Cerebellar cortex (tissue), 1 donor: ENCODE measurements around the gene SLC39A11.
A peak's percentile ranks its signal among the peaks of the same experiment; 100 is the strongest.
"Not testable (repeated sequence)": the region's sequence is repeated elsewhere in the genome, so short reads cannot be mapped to it uniquely, and the experiment has no call there.

Experiments
- DNase-seq: peaks from one replicate; pipeline ENCODE4 v3.0.0-alpha.2; 2015; ENCODE audit warnings: low spot score

SLC39A11 gene

DNA sequence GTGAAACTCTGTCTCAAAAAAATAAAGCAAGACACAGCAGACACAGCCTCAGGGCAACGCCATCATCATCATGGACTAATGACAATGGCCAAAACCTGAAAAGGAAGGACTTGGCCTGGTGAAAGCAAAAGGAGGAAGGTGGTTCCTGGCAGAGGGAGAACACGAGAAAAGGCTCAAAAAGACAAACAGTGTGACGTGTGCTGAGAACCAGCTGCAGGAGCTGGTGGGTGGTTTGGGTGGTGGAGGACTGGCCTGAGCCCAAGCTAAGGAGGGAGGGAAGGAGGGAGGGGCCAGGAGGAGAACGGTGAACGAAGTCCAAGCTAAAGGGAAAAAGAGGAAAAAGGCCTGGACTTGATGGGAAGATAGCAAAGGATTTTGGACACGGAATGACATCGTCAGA, 85.1 kb downstream of the SLC39A11 start:
- no peak for DNase-seq

DNA sequence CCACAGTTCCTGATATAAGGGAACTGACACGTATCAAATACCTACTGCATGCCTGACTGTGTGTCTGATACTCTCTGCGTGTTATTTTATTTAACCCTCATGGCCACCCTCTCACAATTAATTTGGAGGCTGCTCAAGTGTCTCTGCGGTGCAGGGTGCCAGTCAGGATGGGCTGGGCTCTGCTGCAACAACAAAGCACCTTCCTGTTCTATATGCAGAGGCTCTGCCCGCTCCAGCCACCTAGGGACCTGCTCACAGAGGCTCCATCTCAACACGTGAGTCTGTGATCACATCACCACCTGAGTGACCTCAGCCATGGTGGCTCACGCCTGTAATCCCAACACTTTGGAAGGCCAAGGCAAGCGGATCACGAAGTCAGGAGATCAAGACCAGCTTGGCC, 87.1 kb downstream of the SLC39A11 start:
- no peak for DNase-seq

DNA sequence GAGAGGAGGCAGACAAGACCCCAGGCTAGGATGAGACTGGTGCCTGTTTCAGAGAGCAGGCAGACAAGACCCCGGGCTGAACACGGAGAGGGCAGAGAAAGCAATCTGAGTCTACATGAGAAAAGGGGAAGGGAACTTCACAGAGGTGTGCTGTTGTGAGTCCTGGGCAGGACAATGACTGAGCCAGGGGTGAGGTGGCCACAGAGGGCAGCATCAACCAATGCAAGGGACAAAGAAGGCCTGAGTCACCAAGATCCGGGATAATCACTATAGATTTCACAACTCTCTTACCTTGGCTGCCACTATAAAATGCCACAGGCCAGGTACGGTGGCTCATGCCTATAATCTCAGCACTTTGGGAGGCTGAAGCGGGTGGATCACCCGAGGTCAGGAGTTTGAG, 89.0 kb downstream of the SLC39A11 start:
- DNase-seq: no peak

DNA sequence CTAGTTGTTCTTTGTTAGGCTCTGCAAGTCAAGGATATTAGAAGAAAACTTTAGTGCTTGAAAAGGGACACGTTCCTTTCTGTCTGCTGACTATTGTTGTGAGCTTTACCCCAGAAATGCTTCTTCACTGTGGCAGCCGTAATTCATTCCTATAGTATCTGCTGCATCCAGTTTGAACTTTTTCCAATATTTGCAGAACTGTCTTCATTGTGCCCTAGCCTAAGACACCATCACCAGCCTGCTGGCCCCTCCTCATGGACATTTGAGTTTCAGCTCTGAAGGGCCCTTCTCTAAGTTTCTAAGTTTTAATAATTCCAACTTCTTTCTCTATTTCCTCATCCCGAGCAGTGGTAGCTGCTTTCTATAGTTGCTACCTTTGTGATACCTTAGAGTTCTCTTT, 91.7 kb downstream of the SLC39A11 start:
- DNase-seq: no peak

DNA sequence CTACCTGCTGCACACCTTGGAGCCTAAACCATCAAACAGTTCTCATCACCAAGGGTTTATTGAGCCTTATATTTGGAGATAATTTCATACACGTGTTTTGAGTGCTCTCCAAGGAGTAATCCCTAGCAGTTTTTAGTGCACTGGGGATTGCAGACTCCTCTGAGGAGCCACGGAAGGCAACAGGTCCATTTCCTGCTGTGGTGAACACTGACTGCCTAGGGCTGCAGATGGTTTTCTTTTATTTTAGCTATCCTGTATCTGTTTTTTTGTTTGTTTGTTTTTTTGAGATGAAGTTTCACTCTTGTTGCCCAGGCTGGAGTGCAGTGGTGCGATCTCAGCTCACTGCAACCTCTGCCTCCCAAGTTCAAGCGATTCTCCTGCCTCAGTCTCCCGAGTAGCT, 93.0 kb downstream of the SLC39A11 start:
- DNase-seq: not testable (repeated sequence)

- no peak for DNase-seq
Measured at GRCh38 chr17:72998343-72998742, 94.1 kb downstream of the SLC39A11 start.

DNA sequence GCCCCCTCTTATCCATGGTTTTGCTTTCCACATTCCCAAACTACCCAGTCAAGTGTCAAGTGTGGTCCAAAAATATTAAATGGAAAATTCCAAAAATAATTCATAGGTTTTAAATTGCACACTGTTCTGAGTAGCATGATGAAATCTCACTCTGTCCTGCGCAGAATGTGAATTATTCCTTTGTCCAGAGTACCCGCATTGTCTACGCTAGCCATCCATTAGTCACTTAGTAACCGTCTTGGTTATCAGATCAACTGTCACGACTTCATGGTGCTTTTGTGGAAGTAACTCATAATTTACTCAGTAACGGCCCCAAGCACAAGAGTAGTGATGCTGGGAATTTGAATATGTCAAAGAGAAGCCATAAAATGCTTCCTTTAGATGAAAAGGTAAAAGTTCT, 94.9 kb downstream of the SLC39A11 start:
- DNase-seq: no peak

DNA sequence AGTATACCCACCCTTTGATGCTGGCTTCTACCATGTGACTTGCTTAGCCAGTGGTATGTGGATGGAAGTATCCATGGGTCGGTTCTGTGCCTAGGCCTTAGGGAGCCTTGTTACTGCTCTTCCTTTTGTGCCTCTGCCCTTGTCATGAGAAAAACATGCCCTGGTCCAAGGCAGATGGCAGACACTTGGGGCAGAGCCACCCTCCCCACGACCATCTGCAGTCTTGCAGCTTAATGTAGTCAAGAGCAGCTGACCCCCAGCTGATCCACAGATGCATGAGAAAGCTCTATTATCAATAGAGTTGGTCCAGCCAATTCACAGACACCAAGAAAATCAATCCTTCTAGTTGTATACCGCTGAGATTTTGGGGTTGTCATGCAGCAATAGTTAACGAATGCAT, 95.7 kb downstream of the SLC39A11 start:
- no peak for DNase-seq

GRCh38 chr17:72995008-72995656, 97.4 kb downstream of the SLC39A11 start:
- no peak for DNase-seq

- DNase-seq: not testable (repeated sequence)
Measured at GRCh38 chr17:72992783-72993467, 99.6 kb downstream of the SLC39A11 start.

DNA sequence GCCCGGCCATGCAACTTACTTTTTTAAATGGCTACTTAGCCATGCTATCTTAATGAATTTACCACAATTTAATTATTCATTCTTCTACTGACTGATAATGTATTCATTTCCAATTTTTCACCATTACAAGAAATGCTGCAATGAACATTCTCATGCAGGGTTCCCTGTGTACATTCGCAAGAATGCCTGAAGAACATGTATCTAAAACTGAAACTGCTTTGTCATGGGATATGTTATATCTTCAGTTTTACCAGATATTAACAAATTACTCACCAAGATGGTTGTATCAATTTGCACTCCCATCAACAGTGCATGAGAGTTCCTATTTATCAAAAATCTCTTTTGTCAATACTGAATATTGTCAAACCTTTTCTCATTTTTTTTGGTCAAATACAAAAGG, 100.8 kb downstream of the SLC39A11 start:
- no peak for DNase-seq

DNA sequence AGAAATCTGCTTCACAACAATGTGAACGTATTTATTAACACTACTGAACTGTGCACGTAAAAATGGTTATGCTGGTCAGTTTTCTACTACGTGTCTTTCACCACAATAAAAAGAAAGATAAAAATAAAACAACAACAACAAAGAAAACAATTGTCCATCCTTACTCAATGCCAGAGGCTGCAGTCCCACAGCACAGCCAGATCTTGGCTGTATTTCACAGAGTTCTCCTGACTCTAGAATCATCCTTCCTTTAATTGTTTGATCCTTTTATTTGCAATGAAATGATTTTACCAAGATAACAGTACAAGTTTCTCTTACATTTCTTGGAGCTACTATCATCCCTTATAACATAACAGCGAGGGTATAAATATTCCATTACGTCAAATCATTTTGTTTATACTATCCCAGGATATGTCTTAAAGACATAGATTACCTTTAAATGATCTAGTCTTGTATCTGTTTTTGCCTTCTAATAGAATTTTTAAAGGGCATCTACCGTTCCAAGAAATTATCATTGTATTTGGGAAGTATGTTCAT, 103.3 kb downstream of the SLC39A11 start:
- DNase-seq: no peak

GRCh38 chr17:72988451-72988850, 104.0 kb downstream of the SLC39A11 start:
- DNase-seq: no peak

- no peak for DNase-seq
Measured at GRCh38 chr17:72987166-72987565, 105.3 kb downstream of the SLC39A11 start.

DNA sequence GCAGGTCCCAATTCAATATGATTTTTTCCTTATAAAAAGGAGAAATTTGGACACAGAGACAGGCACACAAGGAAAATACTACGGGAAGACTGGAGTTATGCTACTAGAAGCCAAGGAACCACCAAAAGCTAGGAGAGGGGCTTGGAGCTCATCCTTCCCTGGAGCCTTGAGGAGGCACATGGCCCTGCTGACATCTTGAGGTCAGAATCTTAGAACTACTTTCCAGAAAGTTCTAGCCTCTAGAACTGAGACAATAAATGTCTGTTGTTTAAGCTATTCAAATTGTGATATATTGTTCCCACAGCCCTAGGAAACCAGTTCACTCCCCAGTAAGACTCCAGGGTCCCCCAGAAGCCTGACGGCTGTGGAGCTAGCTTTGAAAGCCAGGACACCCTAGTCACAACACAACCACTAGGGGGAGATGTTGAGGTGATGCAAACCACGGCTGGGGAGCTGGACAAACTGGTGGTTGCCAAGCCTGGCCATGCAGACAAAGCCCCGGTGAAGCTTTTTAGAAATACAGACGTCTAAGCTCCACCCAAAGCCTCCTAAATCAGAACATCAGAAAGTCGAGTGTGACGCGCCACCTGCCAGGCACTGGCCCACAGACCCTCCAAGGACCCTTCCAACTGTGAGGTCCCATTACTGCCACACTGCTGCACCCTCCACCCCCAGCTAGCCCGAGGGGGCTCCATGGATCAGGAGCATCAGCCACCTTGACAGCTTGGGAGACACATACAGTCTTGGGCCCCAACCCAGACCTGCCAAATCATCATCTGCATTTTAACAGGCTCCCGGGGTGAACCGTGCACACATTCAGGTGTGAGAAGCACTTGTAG, 106.4 kb downstream of the SLC39A11 start:
- DNase-seq: peak; percentile 91

DNA sequence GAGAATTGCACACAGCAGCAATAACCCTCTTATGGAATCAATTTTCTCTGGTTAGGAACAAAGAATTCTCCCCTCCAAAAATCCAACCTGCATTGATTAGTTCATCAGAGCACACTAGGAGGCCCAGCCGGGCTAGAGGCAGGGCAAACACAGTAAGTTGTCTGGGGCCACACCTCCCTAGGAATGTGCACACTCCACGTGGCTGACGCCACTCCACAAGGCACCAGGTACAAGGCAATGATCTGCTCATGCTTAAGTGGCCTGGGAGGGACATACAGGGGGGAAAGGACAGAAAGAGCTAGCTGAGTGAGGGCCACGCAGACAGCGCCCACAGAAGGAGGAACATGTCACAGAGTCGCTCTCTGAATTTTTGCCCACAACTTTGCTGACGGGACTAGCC, 107.6 kb downstream of the SLC39A11 start:
- DNase-seq: no peak

GRCh38 chr17:72984145-72984925, 108.2 kb downstream of the SLC39A11 start:
- DNase-seq: no peak

DNA sequence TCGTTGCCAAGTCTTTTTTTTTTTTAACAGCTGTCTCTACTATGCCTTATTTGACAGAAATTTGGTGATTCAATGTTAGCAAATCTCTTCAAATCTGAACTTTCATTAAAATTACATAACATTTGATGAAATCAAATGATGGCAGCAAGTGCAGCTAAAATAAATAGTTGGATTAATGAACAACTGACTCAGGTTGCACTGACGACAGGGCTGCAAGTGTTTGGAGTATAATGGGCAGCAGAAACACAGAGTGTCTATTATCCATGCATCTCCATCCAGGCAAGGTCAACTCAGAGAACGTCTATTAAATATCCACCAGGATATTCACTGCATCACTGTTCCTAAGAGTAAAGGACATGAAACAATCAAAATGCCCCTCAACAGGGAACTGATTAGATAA, 109.8 kb downstream of the SLC39A11 start:
- DNase-seq: no peak

GRCh38 chr17:72978593-72979218, 113.8 kb downstream of the SLC39A11 start:
- DNase-seq: no peak

GRCh38 chr17:72977771-72978417, 114.6 kb downstream of the SLC39A11 start:
- no peak for DNase-seq
